K562 (cell line): Measurements from ENCODE around the gene ASB15. TPM values are rescaled to one million over a fixed set of nuclear protein-coding genes. Genes with fewer than 3 reads are reported as not detected.

ENCODE experiments used
- ATAC-seq: fragments of 200-7000 bp; cut with Tn5 transposase; 3 replicates; pipeline ENCODE4 v1.9.1; 2020; ENCODE audit warnings: moderate library complexity
- BruUV-seq: library from RNA; stranded (reverse); fragments of 400-500 nt; replicated peaks from 2 replicates; lab custom pipeline; 2021; lab: Mats Ljungman, UMichigan
- CTCF ChIA-PET: fragments of 300-600 bp; formaldehyde crosslinking; extraction: SDS; loops from one replicate; lab custom pipeline; 2021; ENCODE audit warnings: low intra/inter-chr PET ratio; lab: Yijun Ruan, JAX
- POLR2A ChIA-PET: fragments of 300-600, 350-650 bp; sonication (Branson Sonifier 250); formaldehyde crosslinking; extraction: SDS; loops from one replicate; lab custom pipeline; 2021; ENCODE audit warnings: antibody characterized with exemption, inconsistent platforms; lab: Yijun Ruan, JAX
- DNase-seq, 4 experiments: peaks; one replicate each; pipeline versions ENCODE4 v3.0.0 to v3.0.0-alpha.2; 2011 to 2018; ENCODE audit warnings: low spot score in 3 of 4, mixed read lengths in 3 of 4; ENCODE audit errors: extremely low read depth in 1 of 4
- FAIRE-seq: peaks from 2 replicates; lab custom pipeline; 2011; peaks lifted over from hg19 to GRCh38; lab: Jason Lieb, UNC
- H2AFZ ChIP-seq: 2 replicates; pipeline ENCODE4 v1.6.0; 2011; ENCODE audit warnings: low read depth, low read length, control low read depth, inconsistent platforms
- H3K27ac ChIP-seq: fragments of 200-600 bp; 3 replicates; pipeline ENCODE4 v1.8.0; 2011; ENCODE audit warnings: low read depth, mild to moderate bottlenecking, control low read depth, inconsistent platforms, low read length, moderate library complexity, mixed read lengths; ENCODE audit errors: extremely low read depth
- H3K27me3 ChIP-seq, 2 experiments: fragments of 300-600 bp in 1 of 2; 2 replicates in 1 of 2; 3 replicates in 1 of 2; pipeline versions ENCODE4 v1.6.0 to v1.8.0; 2011; ENCODE audit warnings: inconsistent platforms in 2 of 2, low read length in 2 of 2, mild to moderate bottlenecking in 1 of 2, mixed read lengths in 1 of 2, moderate library complexity in 1 of 2; ENCODE audit not compliant: control insufficient read depth in 2 of 2, insufficient read depth in 2 of 2
- H3K36me3 ChIP-seq: fragments of 300-600 bp; 3 replicates; pipeline ENCODE4 v1.8.0; 2011; ENCODE audit warnings: mild to moderate bottlenecking, low read length, inconsistent platforms; ENCODE audit not compliant: control insufficient read depth, insufficient read depth
- H3K4me1 ChIP-seq, 2 experiments: fragments of 200-600 bp in 1 of 2; replicated peaks in 1 of 2; 2 replicates in 1 of 2; 3 replicates in 1 of 2; pipeline versions ENCODE4 v1.5.1 to v1.8.0; 2011; ENCODE audit warnings: inconsistent platforms in 2 of 2, low read length in 2 of 2, mild to moderate bottlenecking in 1 of 2, mixed read lengths in 1 of 2, moderate library complexity in 1 of 2; ENCODE audit not compliant: control insufficient read depth in 2 of 2, insufficient read depth in 2 of 2
- H3K4me2 ChIP-seq: 2 replicates; pipeline ENCODE4 v1.6.1; 2011; ENCODE audit warnings: low read length, control low read depth, inconsistent platforms, mixed read lengths; ENCODE audit not compliant: insufficient read depth
- H3K4me3 ChIP-seq: fragments of 200-600 bp; sonication (generic), shearing (Covaris generic); 2 replicates; pipeline ENCODE4 v1.5.1; 2016; ENCODE audit warnings: control low read depth, inconsistent platforms
- H3K79me2 ChIP-seq: fragments of 200-600 bp; 3 replicates; pipeline ENCODE4 v1.8.0; 2011; ENCODE audit warnings: low read length, inconsistent platforms; ENCODE audit not compliant: control insufficient read depth, insufficient read depth
- H3K9ac ChIP-seq, 2 experiments: 2 replicates each; pipeline versions ENCODE4 v1.6.0 to v1.6.1; 2011; ENCODE audit warnings: low read depth in 2 of 2, low read length in 2 of 2, control low read depth in 1 of 2, inconsistent platforms in 1 of 2, mild to moderate bottlenecking in 1 of 2, mixed read lengths in 1 of 2; ENCODE audit not compliant: insufficient read depth in 1 of 2
- H3K9me1 ChIP-seq: one replicate; pipeline ENCODE4 v1.6.0; 2011; ENCODE audit warnings: inconsistent platforms, mild to moderate bottlenecking, low read length, moderate library complexity; ENCODE audit not compliant: control insufficient read depth, insufficient read depth
- H3K9me3 ChIP-seq: replicated peaks from 2 replicates; pipeline ENCODE4 v1.5.1; 2011; ENCODE audit warnings: low read depth, low read length, inconsistent platforms; ENCODE audit not compliant: control insufficient read depth, insufficient read depth
- H4K20me1 ChIP-seq: replicated peaks from 2 replicates; pipeline ENCODE4 v1.6.1; 2011; ENCODE audit warnings: low read length, inconsistent platforms, mixed read lengths; ENCODE audit not compliant: control insufficient read depth, insufficient read depth
- ARID4B ChIP-seq: sonication (generic); formaldehyde crosslinking; IDR thresholded peaks from 2 replicates; pipeline ENCODE4 v1.8.0; 2022; ENCODE audit warnings: mild to moderate bottlenecking, missing genetic modification reagents
- CHD2 ChIP-seq: IDR thresholded peaks from 2 replicates; pipeline ENCODE4 v1.6.1; 2011; ENCODE audit warnings: low read depth, low read length
- ESRRB ChIP-seq: fragments of 250-450 bp; sonication (Bioruptor Pico); IDR thresholded peaks from 2 replicates; pipeline ENCODE4 v1.5.0; 2020; ENCODE audit warnings: mild to moderate bottlenecking, moderate library complexity, borderline replicate concordance
- POLR2AphosphoS2 ChIP-seq: IDR thresholded peaks from 2 replicates; pipeline ENCODE4 v1.6.1; 2012; ENCODE audit warnings: low read length, improper control_type of control experiment
- SMARCE1 ChIP-seq: fragments of 450-650 bp; IDR thresholded peaks from 2 replicates; pipeline ENCODE4 v1.7.1; 2016; ENCODE audit warnings: mild to moderate bottlenecking
- TARDBP ChIP-seq: fragments of 450-650 bp; IDR thresholded peaks from 2 replicates; pipeline ENCODE4 v1.6.1; 2016
- ZNF134 ChIP-seq: fragments of 250-450 bp; sonication (Bioruptor Pico); conservative IDR thresholded peaks from 2 replicates; pipeline ENCODE4 v1.4.0; 2020
- ZNF282 ChIP-seq: sonication (generic); formaldehyde crosslinking; IDR thresholded peaks from 2 replicates; pipeline ENCODE4 v1.8.1; 2023; ENCODE audit warnings: missing genetic modification reagents
- ZNF561 ChIP-seq: fragments of 450-650 bp; formaldehyde crosslinking; conservative IDR thresholded peaks from 2 replicates; pipeline ENCODE4 v1.4.0; 2020; ENCODE audit warnings: mild to moderate bottlenecking, moderate library complexity
- in situ Hi-C: fragments of 300-500 bp; cut with MboI; formaldehyde crosslinking; loops from 4 replicates; pipeline ENCODE4 v1.15.0; 2018; ENCODE audit warnings: inconsistent platforms, mixed read lengths
- intact Hi-C: fragments of 100-400 bp; cut with micrococcal nuclease; formaldehyde crosslinking; loops from 2 replicates; pipeline ENCODE4 v1.14.2; 2022
- polyA plus RNA-seq, 8 experiments: library from polyadenylated mRNA; depleted of rRNA in 4 of 8; stranded (reverse) in 5 of 8; unstranded in 3 of 8; fragments of >200 nt; fragmentation: Nextera tagmentation in 2 of 8; fragmentation: Illumina TruSeq in 1 of 8; extraction: Ambion mirVana in 2 of 8; extraction: Trizol in 1 of 8; gene quantifications; 2 replicates each; pipeline versions ENCODE4 v1.2.1 to v1.2.3, GENCODE V29; 2011 to 2014; ENCODE audit warnings: inconsistent platforms in 1 of 8, missing spikeins in 1 of 8
- total RNA-seq, 7 experiments: library from RNA; depleted of rRNA in 6 of 7; stranded (reverse); fragments of >200 nt in 6 of 7; fragmentation: Illumina TruSeq in 2 of 7; extraction: Trizol in 2 of 7; gene quantifications; 2 replicates each; pipeline versions ENCODE4 v1.2.1 to v1.2.3, GENCODE V29; 2011 to 2021; ENCODE audit warnings: low replicate concordance in 1 of 7

The ASB15 gene
- total and polyA plus RNA-seq, 9 of the 15 experiments (the other 6 are each of a cell fraction or from before 2014, with no cell fraction given) = 0.03 to 0.14 (median 0.04) TPM; not detected in 3

- Histone ChIP-seq H3K4me2 (no peak overlapping the region), H3K27me3 (no peaks in the 10 kb centered on the region), H3K9ac (no peak overlapping the region), H3K27ac (no peak overlapping the region), H3K36me3 (no peaks in the 10 kb centered on the region), H2AFZ (no peak overlapping the region)
- in situ Hi-C loops (no loop called here), intact Hi-C loops (no loop called here)
- no peak for DNase-seq
- TF ChIP-seq ESRRB (no peak), ZNF134 (CRISPR knock-in tag) (no peak), TARDBP (no peak), SMARCE1 (no peak), ZNF282 (no peak), CHD2 (no peak), POLR2AphosphoS2 (no peak), ARID4B (CRISPR knock-in tag) (no peak), ZNF561 (CRISPR knock-in tag) (no peak)
- TF ChIP-seq, all 486 proteins: peak for 0
- Histone ChIP-seq H3K4me1 (0 out of 5 replicates have a peak, but pooled peaks cover 0 to 2% of the 10 kb centered on the region in 2 experiments), H3K79me2 (no peaks in the 10 kb centered on the region), H3K4me3 (no peak overlapping the region), H4K20me1 (no peaks in the 10 kb centered on the region), H3K9me1 (no peaks in the 10 kb centered on the region), H3K9me3 (no peaks in the 10 kb centered on the region)
- ATAC-seq (no peak), FAIRE-seq (no peak)
- BruUV-seq = no TSS peak
- CTCF ChIA-PET = interaction anchor here (1.2 kb wide), 1 partner anchor 122 kb away, joined by 6 read pairs; no protein-coding TSS in a partner anchor
- POLR2A ChIA-PET = no interaction called here
These were observed 22.2 kb upstream of the ASB15 start for GRCh38 chr7:123579416-123579815.
